HepG2 (cell line): ENCODE data around the gene CDRT4.

ENCODE experiments used
- NCOA5 ChIP-seq: sonication (generic); formaldehyde crosslinking; IDR thresholded peaks from 2 replicates; pipeline ENCODE4 v1.4.0; 2020; ENCODE audit warnings: missing genetic modification reagents
- NFIC ChIP-seq: IDR thresholded peaks from 2 replicates; pipeline ENCODE4 v1.6.1; 2012; ENCODE audit warnings: mild to moderate bottlenecking, low read length, inconsistent platforms
- ZFP62 ChIP-seq: sonication (generic); formaldehyde crosslinking; IDR thresholded peaks from 2 replicates; pipeline ENCODE4 v1.4.0; 2020; ENCODE audit warnings: missing genetic modification reagents
- ZNF253 ChIP-seq: sonication (generic); formaldehyde crosslinking; IDR thresholded peaks from 2 replicates; pipeline ENCODE4 v1.8.0; 2022; ENCODE audit warnings: mild to moderate bottlenecking, missing genetic modification reagents, borderline replicate concordance
- TF ChIP-seq, protein P1 (sequence below): sonication (generic); formaldehyde crosslinking; IDR thresholded peaks from 2 replicates; pipeline ENCODE4 v1.5.0; 2020; ENCODE audit warnings: mild to moderate bottlenecking, missing genetic modification reagents, moderate library complexity

DNA sequence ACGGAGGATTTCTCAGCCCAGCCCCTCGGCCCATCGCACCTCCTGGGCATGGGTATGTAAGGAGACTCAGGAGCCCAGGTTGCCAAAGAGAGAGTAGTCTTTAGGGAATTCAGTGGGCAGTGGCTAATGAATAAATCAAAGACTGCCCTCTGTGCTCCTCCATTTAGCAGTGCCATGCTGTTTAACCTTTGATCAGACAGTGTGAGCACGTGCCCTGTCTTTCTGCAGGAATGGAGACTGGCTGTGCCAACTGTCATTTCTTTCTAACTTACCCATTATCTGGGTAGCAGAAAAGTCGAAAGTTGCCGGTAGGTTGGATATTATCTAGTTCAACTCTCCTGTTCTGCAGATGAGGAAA, 62.4 kb downstream of the CDRT4 start:
- TF ChIP-seq NFIC (no peak), NCOA5 (CRISPR knock-in tag) (no peak), ZFP62 (no peak), ZNF253 (CRISPR knock-in tag) (no peak)
- TF ChIP-seq, protein P1, sequence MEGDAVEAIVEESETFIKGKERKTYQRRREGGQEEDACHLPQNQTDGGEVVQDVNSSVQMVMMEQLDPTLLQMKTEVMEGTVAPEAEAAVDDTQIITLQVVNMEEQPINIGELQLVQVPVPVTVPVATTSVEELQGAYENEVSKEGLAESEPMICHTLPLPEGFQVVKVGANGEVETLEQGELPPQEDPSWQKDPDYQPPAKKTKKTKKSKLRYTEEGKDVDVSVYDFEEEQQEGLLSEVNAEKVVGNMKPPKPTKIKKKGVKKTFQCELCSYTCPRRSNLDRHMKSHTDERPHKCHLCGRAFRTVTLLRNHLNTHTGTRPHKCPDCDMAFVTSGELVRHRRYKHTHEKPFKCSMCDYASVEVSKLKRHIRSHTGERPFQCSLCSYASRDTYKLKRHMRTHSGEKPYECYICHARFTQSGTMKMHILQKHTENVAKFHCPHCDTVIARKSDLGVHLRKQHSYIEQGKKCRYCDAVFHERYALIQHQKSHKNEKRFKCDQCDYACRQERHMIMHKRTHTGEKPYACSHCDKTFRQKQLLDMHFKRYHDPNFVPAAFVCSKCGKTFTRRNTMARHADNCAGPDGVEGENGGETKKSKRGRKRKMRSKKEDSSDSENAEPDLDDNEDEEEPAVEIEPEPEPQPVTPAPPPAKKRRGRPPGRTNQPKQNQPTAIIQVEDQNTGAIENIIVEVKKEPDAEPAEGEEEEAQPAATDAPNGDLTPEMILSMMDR: no peak
